Calu3 (cell line): ENCODE results near the gene RNF31. TPM values are rescaled to one million over a fixed set of nuclear protein-coding genes. Genes with fewer than 3 reads are reported as not detected.

Experiments
- BruUV-seq: library from RNA; stranded (reverse); fragments of 400-500 nt; replicated peaks from 2 replicates; lab custom pipeline; 2021; lab: Mats Ljungman, UMichigan
- CTCF ChIA-PET: fragments of 300-600 bp; sonication (Branson Sonifier 250); formaldehyde crosslinking; loops from one replicate; lab custom pipeline; 2022; ENCODE audit warnings: antibody characterized with exemption; lab: Charles Lee
- DNase-seq: peaks from one replicate; pipeline ENCODE4 v3.0.0; 2022
- H3K27ac Mint-ChIP-seq: one replicate; pipeline ENCODE4 v1.8.0; 2022; ENCODE audit warnings: mixed read lengths; ENCODE audit not compliant: unreplicated experiment
- H3K27me3 Mint-ChIP-seq: one replicate; pipeline ENCODE4 v1.8.0; 2022; ENCODE audit warnings: mixed read lengths; ENCODE audit not compliant: unreplicated experiment
- H3K36me3 Mint-ChIP-seq: one replicate; pipeline ENCODE4 v1.8.0; 2022; ENCODE audit warnings: mild to moderate bottlenecking, moderate library complexity, mixed read lengths; ENCODE audit not compliant: insufficient read depth, unreplicated experiment
- H3K4me1 Mint-ChIP-seq: one replicate; pipeline ENCODE4 v1.8.0; 2022; ENCODE audit warnings: mild to moderate bottlenecking, low read depth, mixed read lengths; ENCODE audit not compliant: unreplicated experiment
- H3K4me3 Mint-ChIP-seq: one replicate; pipeline ENCODE4 v1.8.0; 2022; ENCODE audit warnings: mild to moderate bottlenecking, low read depth, moderate library complexity, mixed read lengths; ENCODE audit not compliant: unreplicated experiment
- H3K9me3 Mint-ChIP-seq: one replicate; pipeline ENCODE4 v1.8.0; 2022; ENCODE audit warnings: low read depth, mixed read lengths; ENCODE audit not compliant: unreplicated experiment
- intact Hi-C: fragments of 100-400 bp; cut with micrococcal nuclease; formaldehyde crosslinking; loops from one replicate; pipeline ENCODE4 v1.10.0; 2022; ENCODE audit not compliant: unreplicated experiment
- total RNA-seq: library from RNA; stranded (reverse); gene quantifications from 2 replicates; pipeline ENCODE4 v1.2.3, GENCODE V29; 2022
- TF ChIP-seq, protein P1 (sequence below): fragments of 200-600 bp; IDR thresholded peaks from one replicate; pipeline ENCODE4 v1.8.0; 2022; ENCODE audit warnings: antibody characterized with exemption; ENCODE audit not compliant: unreplicated experiment

RNF31 gene
- total RNA-seq, 1 experiment from 2014 or later = 103 TPM

DNA sequence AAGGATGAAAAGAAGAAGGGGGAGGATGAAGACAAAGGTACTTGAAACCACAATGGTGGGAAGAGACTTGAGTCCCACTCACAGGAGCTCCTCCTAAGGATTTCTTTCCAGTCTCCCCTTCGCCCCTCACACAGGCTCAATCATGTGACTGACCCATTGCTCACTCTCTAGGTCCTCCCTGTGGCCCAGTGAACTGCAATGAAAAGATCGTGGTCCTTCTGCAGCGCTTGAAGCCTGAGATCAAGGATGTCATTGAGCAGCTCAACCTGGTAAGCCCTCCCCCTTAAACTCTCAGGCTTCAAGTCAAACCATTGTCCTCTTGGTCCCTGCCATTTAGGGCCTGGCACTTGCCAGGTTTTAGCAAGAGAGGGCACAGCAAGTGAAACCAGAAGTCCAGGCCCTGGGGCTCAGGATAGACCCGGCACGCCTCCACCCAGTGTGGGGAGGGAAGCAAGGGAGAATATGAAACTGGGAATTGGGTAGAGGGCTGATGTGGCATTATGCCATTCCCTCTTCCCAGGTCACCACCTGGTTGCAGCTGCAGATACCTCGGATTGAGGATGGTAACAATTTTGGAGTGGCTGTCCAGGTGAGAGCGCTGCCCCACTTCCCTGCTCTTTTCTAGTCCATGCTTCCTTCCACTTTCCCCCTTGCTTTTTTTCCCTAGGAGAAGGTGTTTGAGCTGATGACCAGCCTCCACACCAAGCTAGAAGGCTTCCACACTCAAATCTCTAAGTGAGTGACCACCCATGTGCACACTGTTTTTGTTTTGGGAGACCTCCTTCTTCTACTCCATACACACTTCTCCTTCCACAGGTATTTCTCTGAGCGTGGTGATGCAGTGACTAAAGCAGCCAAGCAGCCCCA is 9.5 kb upstream of the RNF31 start:
- no peak for DNase-seq
- TSS peak; percentile 77 for BruUV-seq
- TF ChIP-seq, protein P1, sequence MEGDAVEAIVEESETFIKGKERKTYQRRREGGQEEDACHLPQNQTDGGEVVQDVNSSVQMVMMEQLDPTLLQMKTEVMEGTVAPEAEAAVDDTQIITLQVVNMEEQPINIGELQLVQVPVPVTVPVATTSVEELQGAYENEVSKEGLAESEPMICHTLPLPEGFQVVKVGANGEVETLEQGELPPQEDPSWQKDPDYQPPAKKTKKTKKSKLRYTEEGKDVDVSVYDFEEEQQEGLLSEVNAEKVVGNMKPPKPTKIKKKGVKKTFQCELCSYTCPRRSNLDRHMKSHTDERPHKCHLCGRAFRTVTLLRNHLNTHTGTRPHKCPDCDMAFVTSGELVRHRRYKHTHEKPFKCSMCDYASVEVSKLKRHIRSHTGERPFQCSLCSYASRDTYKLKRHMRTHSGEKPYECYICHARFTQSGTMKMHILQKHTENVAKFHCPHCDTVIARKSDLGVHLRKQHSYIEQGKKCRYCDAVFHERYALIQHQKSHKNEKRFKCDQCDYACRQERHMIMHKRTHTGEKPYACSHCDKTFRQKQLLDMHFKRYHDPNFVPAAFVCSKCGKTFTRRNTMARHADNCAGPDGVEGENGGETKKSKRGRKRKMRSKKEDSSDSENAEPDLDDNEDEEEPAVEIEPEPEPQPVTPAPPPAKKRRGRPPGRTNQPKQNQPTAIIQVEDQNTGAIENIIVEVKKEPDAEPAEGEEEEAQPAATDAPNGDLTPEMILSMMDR = no peak
- Mint-ChIP-seq H3K27ac (no peak overlapping the region), H3K36me3 (peaks cover 62% of the 10 kb centered on the region), H3K4me1 (peaks cover 30% of the 10 kb centered on the region), H3K9me3 (no peaks in the 10 kb centered on the region), H3K27me3 (no peaks in the 10 kb centered on the region), H3K4me3 (peak overlapping the region; percentile 82)
- intact Hi-C loops = no loop called here
- CTCF ChIA-PET = interaction anchor here (1.0 to 2.5 kb wide), 3 partner anchors 23 to 29 kb away, joined by 3 to 9 read pairs (median 9); partner anchors contain the start of genes DCAF11, IRF9 and NRL

DNA sequence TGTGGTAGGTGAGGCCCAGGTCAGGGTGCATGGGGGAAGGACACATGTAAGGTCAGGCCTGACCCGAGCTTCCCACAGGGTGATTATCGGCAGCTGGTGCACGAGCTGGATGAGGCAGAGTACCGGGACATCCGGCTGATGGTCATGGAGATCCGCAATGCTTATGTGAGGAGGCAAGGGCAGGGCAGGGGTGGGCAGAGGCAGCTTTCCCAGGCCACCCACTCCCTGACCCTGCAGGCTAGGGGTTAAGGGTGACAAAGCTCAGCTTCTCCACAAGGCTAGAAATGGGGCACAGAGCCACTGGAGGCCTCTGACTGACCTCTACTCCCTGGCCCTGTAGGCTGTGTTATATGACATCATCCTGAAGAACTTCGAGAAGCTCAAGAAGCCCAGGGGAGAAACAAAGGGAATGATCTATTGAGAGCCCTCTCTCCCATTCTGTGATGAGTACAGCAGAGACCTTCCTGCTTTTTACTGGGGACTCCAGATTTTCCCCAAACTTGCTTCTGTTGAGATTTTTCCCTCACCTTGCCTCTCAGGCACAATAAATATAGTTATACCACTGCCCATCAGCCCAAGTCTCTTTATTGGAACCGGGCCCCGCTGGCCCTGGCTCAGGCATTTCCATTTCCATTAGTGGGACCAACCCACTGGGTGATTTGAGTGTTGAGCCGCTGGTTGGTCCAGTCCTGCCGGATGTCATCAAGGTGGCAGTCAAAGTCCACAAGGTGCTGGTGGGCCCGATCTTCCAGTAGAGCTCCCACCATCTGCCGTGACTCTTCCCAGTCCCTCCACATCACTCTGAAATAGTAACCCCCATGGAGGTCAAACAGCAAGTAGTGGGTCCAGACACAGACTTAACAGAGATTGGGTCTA is 8.7 kb upstream of the RNF31 start:
- peak overlapping the region; percentile 89 for H3K4me3 Mint-ChIP-seq

DNA sequence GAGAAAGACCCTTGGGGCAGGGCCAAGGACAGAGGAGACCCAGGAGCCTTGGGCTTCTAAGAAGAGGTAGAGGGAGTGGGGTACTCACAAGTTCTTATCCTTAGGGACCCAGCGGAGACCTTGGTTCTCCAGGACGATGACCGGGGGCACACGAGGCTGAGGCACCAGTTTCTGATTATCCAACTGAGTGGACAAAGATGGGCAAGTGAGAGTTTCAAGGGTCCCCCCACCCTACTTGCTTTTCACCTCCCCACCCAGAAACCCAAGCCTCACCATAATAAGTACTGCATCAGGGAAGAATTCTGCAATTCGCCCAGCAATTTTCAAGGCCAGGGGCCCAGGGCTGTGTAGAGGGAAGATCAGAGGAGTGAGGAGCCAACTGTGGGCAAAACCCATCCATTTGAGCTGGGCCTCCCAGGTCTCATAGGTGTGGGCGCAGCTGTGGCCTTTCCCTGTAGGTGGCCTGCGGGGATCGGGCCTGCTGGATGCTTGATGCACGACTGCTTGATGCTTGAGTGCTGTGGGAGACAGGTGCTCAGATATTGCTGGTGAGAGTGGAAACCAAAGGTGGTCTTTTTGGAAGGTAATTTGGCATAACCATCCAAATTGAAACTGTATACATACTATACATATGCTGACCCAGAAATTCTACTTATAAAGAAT is 7.9 kb upstream of the RNF31 start:
- CTCF ChIA-PET = no interaction called here
- H3K36me3 Mint-ChIP-seq = peaks cover 62% of the 10 kb centered on the region

More for the DNA sequence above, 8.7 kb upstream of the RNF31 start:
- intact Hi-C loops = no loop called here
- Mint-ChIP-seq H3K36me3 (peaks cover 62% of the 10 kb centered on the region), H3K27me3 (no peaks in the 10 kb centered on the region), H3K27ac (no peak overlapping the region), H3K9me3 (no peaks in the 10 kb centered on the region), H3K4me1 (peaks cover 30% of the 10 kb centered on the region)
- no peak for DNase-seq
- TF ChIP-seq, protein P1 = no peak
- BruUV-seq = no TSS peak
- CTCF ChIA-PET = no interaction called here

More for the DNA sequence above, 7.9 kb upstream of the RNF31 start:
- intact Hi-C loops = no loop called here
- H3K27ac Mint-ChIP-seq = no peak overlapping the region
- H3K4me1 Mint-ChIP-seq = peaks cover 37% of the 10 kb centered on the region
- TF ChIP-seq, protein P1 = no peak
- peak; percentile 36 for DNase-seq
- no peaks in the 10 kb centered on the region for H3K27me3 Mint-ChIP-seq
- no TSS peak for BruUV-seq
- H3K9me3 Mint-ChIP-seq = no peaks in the 10 kb centered on the region
- H3K4me3 Mint-ChIP-seq = peak overlapping the region; percentile 89
